Stimulated activated CD4-positive, alpha-beta T cell treated with anti-CD3 and anti-CD28 coated beads, Interleukin-2, amount 100 ng/mL, for 48 hours (primary cell): ENCODE data around the gene RRH.
A peak's percentile ranks its signal among the peaks of the same experiment; 100 is the strongest.
"Not testable (repeated sequence)": the region's sequence is repeated elsewhere in the genome, so short reads cannot be mapped to it uniquely, and the experiment has no call there.

Source experiments
- DNase-seq, 2 donors: peaks; one replicate each; pipeline ENCODE4 v3.0.0-alpha.2; 2020

The RRH gene

DNA sequence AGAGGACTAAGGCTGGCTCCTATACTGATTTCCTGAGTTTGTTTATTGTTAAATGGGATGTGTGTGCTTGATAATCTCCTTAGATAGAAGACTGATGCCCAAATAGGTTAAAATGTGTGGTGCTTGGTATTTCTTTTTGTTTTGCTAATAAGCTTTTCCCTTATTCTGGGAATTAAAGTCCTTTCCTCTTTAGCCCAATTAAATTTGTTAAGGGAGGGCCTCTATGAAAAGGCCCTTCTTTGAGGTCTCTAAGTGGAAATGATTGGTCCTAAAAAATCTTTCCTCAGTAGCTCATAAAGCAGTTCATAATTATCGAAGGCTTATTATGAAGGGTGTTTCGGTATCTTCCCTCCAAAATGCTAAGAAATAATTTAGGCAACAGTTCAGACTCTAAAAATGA is at the start of gene RRH:
Gene RRH (plus strand): TSS at position 301 of the 400 bp plus-strand sequence. CDS start 56 bp downstream, at position 357.
- DNase-seq = no peak

- not testable (repeated sequence) for DNase-seq
These were observed 45.7 kb upstream of the RRH start for GRCh38 chr4:109782092-109782491.

DNA sequence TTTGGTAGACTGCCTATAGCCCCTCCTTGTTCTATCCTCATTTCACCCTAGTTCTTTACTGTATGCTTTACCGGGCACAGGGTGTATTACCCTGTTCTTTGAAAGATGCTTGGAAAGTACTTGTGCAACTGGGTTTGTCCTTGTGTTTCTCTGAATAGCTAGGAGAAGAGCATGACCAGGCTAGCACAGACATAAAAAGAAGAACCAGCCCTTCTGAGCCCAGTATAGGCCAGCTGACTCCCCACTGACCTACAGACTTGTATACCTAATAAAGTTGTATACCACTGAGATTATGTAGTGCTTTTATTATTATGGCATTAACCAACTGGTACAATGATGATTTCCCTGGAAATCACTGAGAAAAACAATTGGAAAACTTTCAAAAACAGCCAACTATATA is 40.9 kb upstream of the RRH start:
- no peak for DNase-seq

DNA sequence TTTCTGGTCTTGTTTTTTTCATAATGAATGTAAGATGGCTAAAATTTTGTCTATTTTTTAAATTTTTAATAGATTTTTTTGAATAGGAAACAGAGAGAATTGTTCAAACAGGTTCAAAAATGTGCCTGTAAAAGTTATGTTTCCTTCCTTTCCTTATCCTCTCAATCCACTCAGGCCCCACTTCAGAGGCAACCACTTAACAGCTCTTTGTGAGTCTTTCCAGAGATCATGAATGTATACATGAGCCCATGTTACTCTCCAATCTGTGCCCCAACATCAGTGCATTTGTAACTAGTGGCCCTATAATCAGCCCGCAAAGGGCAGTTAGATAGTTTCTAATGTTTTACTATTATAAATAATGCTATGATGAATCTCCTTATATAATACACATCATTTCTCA is 40.0 kb upstream of the RRH start:
- DNase-seq = no peak

DNA sequence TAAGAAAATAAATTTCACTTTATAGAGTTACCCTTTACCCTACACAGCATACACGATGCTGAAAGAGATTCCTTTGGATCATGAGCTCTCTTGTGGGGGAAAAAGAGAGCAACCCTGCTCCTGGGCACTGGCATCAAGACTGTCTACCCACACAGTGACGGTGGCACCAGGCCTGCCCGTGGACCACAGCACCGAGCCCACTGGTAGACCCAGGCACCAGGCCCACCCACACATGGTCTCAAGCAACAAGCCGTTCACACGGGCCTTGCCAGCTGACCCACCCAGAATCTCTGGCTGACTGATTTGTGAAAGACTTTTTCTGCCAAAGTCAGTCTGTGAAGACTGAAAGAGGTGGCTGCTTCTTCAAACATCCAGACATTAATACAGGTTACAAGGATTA is 32.7 kb upstream of the RRH start:
- no peak for DNase-seq

DNA sequence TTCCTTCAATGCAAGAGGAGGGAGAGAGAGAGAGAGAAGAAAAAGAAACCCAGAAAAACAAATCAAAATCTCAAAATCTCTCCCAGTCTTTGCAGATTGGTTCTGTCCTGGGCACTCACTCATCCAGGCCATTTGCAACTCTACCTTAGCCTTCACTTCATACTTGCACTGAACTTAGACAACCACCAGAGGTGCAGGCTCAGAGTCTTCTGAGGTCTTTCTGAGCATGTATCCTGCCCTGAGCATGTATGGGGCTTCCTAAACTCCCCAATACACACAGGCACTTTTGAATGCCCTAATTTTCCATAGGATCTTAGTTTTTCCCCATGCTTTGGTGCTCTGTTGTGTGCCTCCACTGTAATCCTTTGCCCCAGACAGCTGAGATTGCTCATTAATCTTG is 28.9 kb upstream of the RRH start:
- DNase-seq = no peak

DNA sequence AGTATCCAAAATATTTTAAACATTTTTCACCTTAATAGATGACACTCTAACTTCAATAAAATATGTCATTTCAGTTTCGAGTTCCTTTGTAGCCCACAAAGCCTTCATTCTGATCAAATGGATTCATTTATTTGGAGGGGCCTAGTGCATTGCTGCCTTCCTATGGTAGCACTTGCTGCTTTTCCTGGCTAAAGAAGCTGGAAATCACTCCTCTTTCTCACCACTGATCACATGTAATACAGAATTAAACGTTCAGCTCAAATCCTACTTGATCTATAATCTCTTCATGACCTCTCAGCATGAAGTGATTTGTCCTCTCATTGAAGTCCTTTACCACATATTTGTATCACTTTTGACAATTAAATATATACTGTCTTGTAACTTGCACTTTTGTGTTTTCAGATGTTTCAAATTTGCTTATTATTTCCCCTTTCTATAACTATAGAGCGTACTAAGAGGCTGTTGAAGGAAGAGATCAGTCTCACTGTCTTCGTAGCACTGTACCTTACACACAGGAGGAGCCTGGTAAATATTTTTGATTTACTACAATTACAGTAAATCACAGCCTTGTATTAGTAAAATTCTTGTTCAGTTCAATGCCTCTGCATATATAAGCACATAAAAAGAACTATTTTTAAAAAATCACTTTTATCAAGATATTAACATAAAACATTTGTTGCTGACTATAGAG is 26.5 kb upstream of the RRH start:
- DNase-seq = no peak

- no peak for DNase-seq
These were observed 25.9 kb upstream of the RRH start, which contains the start of gene CFI for GRCh38 chr4:109801895-109802319. Gene CFI, minus strand, starts transcription at chr4:109801999. Its CDS starts 28 bp downstream, at chr4:109801971.

DNA sequence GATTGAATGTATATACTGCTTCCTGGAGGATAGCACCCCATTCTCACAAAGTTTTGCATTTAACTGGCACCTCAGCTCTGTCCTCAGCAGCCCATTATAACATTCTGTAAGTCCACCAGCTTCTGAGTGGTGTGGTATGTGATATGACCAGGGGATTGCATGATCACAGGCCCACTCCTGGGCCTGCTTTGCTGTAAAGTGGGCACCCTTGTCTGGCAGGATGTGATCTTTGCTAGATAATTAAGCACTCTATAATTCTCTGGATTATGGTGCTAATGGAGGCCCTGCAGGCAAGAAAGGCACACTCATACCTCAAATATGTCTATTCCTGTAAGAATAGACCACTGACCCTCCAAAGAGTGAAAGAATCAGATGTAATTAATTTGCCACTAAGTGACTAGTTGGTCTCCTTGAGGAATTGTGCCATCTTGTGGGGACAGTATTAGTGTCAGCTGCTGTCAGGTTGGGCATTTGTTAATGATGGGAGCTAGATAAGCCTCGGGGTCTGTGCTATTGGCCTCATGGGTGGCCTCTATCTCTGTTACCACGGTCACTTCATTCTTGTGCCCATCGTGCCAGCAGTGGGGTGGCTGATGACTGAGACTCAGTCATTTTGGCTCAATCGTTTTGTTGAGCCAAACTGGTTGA is 23.7 kb upstream of the RRH start:
- DNase-seq = no peak

DNA sequence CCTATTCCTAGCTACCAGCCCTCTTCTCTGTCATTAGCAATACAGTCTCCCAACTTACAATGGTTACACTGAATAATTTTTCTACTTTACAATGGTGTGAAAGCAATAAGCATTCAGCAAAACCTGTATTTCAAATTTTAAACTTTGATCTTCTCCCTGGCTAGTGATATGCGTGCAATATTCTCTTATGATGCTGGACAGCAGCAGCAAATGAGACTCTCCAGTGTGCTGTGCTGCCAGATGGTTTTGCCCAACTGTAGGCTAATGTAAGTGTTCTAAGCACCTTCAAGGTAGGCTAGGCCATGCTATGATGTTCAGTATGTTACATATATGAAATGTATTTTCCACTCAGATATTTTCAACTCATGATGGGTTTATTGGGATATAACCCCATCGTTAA is 18.1 kb upstream of the RRH start:
- no peak for DNase-seq

GRCh38 chr4:109810552-109811387 is 17.0 kb upstream of the RRH start:
- DNase-seq = no peak

DNA sequence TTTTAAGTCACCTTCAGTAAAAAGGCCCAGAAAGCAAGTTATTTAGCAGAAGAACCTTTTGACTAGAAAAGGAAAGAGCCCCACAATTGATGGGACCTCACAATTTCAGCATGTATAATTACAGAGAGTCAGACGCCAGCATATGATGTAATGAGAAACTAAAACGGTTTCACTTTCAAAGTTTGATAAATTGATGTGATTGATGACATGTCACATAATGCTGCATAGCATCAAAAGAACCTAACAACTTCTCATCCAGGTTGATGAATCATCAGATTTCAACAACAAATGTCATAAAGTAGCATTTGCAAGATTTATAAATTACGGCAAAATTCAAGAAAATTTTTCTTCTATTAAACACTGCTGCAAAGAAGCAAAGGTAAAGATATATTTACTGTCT is 16.1 kb upstream of the RRH start:
- no peak for DNase-seq

GRCh38 chr4:109815151-109816081 is 12.4 kb upstream of the RRH start, which contains the start of gene GAR1:
Gene GAR1, plus strand, starts transcription at chr4:109815762. Its CDS starts 403 bp downstream, at chr4:109816165.
- peak; percentile 76 to 79 for DNase-seq

DNA sequence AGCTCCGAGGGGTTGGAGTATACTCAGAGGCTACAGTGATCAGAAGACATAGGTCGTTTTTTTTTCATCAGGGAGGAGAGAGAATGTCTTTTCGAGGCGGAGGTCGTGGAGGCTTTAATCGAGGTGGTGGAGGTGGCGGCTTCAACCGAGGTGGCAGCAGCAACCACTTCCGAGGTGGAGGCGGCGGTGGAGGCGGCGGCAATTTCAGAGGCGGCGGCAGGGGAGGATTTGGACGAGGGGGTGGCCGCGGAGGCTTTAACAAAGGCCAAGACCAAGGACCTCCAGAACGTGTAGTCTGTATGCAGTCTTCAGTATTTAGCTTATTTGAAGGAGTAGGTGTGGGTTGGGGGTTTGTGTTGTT is 11.7 kb upstream of the RRH start:
- peak; percentile 30 to 40 for DNase-seq

DNA sequence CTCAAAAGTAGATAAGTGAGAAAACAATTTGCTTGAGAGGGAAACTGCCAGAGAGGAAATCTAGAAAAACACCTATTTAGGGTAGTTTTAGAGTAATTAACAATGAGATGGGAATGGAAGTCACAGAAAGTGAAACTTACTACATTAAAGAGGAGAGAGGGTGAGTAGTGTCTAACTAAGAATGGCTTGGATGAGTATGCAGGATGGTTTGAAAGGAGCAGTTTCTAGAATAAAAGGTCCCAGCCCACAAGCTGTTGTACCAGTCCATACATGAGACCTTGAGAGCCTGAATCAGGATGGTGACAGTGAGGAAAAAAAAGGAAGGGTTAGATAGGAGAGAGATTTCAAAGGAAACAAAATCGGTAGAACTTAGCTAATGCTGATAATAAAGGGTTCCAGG is 10.9 kb upstream of the RRH start:
- no peak for DNase-seq

- DNase-seq = no peak
These were observed 9.5 kb upstream of the RRH start for GRCh38 chr4:109818268-109818667.

DNA sequence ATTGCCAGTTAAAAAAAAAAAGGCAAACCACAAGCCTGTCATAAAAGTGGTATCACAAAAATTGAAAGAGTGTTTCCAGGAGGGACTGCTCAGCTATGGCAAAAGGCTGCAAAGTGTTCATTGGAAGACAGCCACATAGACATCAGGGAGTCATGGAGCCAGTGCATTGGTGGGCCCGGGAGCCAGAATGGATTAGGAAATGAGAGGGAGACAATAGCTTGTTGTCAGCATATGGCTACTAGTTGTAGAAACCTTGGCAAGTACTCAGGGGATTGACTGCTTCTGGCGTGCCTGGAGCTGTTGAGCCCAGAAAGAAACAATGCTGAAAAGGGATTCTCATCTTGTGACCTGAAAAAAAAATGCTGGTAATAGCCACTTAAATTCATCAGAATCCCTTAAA is 7.2 kb upstream of the RRH start:
- DNase-seq = no peak

DNA sequence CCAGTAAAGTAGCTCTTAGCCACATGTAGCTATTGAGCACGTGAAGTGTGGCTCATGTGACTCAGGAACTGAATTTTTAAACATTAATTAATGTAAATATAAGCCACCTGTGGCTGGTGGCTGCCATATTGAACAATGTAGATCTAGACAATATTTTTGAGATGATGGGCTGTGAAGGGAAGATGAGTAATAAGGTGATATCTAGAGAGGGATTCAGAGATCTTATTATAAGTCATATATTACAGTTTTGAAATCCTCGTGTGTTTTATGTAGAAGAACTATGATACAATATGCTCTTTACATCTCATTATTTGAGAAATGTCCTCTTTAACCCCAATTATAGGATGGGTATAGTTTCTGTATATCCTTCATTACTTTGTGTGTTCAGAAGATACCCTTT is 6.6 kb upstream of the RRH start:
- DNase-seq = no peak

DNA sequence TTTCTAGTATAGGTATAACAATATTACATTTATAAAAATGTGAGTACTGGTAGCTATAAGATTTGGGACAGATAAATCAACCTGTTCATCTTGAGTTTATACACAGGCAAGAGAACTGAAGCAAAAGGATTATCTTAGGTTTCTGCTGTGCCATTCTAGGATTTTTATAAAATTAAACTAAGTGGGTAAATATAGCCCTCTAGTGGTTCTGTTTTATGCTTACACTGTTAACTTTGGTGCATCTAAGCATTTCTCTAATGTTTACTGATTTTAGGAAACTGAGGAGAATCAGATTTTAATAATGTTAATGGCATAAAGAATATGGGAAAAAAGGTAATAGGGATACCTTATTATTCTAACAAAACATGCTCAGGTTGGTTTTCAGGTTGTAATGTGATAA is 1.1 kb upstream of the RRH start:
- DNase-seq = no peak

DNA sequence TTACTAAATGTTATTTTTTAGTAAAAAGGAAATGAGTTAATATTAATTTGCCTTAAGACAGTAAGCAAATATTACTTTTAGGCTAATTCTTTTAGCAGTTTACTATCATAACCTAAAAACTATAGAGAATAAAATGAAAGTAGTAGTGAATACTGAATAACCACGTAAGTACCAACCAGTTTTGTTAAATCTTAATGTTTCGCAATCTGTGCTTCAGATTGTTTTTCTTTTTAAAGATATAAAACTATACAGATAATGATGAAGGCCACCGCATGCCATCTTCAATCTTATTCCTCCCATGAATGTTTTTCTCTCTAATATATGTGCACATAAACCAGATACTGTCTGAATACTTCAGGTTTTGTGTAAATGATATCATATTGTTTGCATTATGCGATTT is 6.0 kb downstream of the RRH start:
- no peak for DNase-seq

DNA sequence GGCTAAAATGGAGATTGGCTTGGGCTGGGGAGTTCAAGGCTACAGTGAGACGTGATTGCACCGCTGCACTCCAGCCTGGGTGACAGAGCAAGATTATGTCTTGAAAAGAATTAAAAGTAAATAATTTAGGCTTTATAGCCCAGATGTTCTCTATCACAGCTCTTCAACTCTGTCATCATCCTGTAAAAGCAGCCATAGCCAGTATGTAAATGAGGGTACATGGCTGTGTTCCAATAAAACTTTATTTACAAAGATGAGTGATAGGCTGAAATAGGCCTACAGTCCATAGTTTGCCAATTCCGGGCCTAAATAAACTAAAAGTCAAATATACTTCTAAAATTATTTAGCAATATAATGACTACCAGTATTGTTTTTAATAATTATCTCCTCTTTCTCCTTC is 9.2 kb downstream of the RRH start:
- no peak for DNase-seq

DNA sequence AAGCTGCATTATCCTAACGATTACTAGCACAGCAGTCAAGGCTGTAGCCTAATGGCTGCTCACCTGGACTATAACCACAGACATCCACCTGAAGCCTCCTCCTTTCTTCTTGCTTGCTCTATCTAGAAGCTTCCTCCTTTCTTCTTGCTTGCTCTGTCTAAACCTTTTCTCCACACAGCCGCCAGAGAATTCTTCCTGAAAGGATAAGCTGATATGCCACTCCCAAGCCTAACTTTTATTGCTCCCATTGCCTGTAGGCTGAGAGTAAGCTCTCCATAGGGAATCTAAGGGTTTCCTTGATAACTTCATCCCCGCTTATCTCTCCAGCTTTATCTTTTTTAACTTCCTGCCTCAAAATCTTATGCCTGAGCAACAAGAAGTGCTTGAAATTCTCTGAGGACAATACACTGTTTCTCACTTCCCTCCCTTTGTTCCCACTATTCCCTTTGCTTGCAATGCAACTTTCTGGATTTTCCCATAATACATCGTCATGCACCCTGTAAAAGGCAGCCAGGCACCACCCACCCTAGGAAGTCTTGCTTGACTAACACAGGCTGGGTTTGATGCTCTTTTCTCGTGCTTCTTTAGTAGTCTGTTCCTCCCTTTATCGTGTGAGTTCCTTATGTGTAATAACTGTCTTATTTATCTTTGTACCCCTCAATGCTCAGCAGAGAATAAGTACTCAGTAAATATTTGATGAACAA is 18.8 kb downstream of the RRH start:
- DNase-seq = no peak
